Measurements from ENCODE around the gene FNIP2.
"Not testable (repeated sequence)": the region's sequence is repeated elsewhere in the genome, so short reads cannot be mapped to it uniquely, and the experiment has no call there.

FNIP2 gene

GRCh38 chr4:158817562-158818296 lies 48.9 kb downstream of the FNIP2 start:
- no peak for DNase-seq

GRCh38 chr4:158818560-158819140 lies 49.8 kb downstream of the FNIP2 start:
- no peak for DNase-seq

- DNase-seq, result no peak
These were observed 51.3 kb downstream of the FNIP2 start for GRCh38 chr4:158819942-158820786.

DNA sequence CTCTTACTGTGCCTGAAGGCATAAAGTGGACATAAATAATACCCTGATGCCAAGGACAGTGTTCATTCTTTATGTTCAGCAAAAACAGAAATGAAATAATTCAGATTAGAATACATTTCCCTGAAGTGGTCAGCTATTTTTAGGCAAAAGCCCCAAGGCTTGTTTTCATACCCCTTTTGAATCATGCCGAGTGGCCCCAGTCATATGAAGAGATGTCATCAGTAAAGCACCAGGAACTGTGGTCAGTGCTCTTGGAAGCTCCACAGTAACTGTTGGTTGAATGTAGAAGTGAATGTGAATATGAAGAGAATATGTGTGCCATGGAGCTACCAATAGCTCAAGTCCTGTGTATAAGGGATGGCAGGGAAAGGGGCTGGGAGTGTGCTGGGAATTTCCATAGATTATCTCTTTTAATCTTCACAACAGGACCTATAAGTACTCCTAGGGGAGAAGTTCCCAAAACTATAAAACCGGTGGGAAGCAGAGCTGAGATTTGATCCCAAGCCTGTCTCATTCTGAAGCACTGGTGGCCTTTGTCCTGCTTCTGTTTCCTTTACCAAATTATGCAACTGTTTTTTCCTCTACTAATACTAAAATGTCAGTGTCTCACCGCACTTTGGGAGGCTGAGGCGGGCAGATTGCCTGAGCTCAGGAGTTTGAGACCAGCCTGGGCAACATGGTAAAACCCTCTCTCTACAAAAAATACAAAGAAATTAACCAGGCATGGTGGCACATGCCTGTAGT lies 52.6 kb downstream of the FNIP2 start:
- no peak for DNase-seq

GRCh38 chr4:158822348-158822747 lies 53.5 kb downstream of the FNIP2 start:
- no peak for DNase-seq

GRCh38 chr4:158823461-158823873 lies 54.6 kb downstream of the FNIP2 start:
- DNase-seq, result no peak

GRCh38 chr4:158824425-158825274 lies 55.8 kb downstream of the FNIP2 start:
- DNase-seq, result no peak

GRCh38 chr4:158825433-158826036 lies 56.7 kb downstream of the FNIP2 start:
- DNase-seq, result no peak

DNA sequence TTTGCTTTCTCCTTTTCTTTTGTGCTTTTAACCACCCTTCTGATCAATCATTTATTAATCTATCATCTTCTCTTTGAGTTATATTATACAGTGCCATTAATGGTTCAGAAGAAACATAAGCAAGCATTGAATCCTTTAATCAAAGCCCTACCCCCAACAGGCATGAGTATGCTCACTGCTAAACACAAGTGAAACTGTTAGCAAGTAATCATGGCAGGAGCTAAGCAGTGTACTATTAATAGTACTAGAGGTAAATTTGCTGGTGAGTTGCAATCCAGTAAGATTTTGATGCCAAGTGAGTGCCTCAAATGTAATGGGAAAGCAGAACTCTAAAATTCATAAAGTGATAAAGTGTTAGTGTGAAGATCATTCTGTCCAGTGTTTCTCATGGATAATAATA lies 57.2 kb downstream of the FNIP2 start:
- DNase-seq, result no peak

DNA sequence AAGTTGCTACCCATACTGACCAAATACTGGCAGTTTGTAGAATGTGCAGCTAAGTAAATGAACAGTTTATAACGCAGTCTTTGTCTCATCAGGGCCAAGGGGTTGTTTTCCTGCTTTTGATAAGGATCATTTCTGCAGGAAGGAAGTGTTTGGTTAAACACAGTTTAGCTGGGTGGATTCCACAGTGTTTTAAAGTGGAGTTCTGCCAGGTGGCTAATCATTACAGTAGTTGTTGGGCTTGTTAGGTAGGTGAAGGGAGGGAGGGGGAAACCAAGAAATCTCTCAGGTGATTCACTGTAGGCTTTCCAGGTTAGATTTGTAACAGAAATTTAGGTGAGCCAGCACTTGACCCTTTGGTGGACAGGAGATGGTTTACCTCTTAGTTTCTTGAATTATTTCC lies 58.1 kb downstream of the FNIP2 start:
- DNase-seq, result no peak

DNA sequence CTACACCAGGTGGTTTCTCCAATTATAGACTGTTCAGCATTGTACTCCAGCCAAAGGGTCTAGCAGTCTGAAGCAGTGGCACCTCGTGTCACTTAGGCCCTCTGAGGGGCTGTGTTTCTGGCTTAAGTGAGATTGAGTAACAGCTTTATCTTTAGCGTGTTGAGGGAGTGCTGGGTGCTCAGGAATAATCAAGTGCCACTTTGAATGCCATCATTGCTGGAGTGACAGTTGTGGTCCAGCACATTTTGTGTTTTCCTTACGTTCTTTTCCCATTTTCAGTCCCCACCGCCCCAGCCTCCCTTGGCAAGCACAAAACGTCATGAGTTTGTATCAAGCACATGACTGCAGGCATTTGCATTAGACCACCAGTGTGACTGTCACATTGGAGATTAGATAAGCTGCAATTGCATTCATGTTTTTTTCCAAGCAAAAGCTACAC lies 58.7 kb downstream of the FNIP2 start:
- no peak for DNase-seq

GRCh38 chr4:158828151-158828550 lies 59.3 kb downstream of the FNIP2 start:
- not testable (repeated sequence) for DNase-seq

GRCh38 chr4:158829254-158829653 lies 60.4 kb downstream of the FNIP2 start:
- DNase-seq, result no peak

DNA sequence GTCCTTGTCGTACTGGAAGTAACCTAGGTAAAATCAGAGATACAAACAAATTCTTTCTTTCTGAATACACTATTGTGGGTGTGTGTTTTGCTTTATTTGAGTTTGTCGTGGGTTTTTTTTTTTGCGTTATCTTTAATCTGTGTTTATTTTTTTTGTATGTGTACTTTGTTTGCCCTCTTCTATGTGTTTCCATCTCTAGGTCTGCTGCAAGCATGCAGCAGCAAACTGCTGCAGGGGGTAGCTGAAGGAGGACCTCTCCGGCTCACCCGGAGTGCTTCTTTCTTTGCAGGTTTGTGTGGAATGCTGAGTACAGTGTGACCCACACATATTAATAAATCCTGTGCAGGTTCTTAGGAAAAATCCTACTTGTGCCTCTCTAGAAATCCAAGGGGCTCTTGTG lies 64.8 kb downstream of the FNIP2 start:
- DNase-seq, result no peak

DNA sequence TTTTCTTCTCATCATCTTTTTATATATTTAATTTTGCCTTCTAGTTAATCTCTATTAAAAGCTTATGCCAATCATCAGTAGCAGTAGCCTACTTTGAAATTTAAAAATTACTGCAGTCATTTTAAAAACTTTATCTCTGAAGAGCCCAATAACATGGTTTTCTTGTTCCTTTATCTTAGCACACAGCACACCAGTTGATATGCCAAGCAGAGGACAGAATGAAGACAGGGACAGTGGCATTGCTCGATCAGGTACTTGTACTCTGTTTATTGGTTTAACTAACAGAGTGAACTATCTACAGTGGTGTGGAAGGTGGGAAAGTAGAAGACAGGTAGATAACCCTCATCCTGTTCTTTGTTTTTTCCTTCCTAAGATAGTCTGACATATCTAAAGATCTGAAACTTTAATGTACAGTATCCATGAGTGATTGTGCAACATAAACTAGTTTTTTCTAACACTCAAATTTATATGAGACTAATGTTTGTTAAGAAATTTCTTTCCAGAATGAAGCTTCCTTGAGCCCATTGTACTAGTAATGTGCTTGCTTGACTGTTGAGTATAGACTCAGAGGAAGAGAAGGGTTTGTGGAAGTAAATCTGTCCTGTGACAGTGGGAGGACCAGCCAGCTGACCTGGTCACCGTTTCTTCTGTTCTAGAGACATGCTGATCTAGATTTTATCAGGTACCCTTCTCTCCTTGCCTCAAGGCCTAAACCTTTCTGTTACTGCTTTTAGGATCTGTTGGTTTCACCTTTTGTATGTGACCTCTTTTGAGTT lies 66.6 kb downstream of the FNIP2 start:
- no peak for DNase-seq

- no peak for DNase-seq
These were observed 67.2 kb downstream of the FNIP2 start for GRCh38 chr4:158836002-158836369.

DNA sequence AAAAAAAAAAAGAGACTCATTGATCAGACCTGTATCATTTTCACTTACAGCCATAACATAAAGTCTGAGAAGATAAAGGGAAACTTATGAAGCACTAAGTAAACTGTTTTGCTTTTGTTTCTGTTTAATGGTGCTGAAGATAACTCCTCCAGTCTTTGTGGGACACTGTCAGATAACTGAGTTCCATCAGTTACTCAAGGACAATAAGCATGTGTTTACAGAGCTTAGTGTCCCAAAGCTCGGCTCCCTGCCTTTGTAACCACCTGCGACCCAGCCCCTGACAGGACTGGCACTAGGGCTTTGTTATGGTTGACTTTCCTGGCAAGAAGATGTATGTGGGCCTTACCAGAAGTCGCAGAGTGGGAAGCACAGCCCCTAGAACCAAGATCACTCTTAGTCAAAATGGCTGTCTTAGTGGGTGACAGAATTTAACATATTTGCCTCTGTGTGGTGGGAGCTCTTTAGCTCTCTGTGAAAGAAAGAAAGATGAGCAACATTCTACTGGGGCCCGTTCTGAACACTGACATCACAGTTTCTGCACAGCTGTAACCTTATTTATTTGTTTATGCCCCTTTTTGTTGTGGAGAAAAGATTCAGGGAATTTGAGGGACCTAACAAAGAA lies 68.1 kb downstream of the FNIP2 start:
- no peak for DNase-seq

GRCh38 chr4:158837527-158838141 lies 68.8 kb downstream of the FNIP2 start:
- no peak for DNase-seq

DNA sequence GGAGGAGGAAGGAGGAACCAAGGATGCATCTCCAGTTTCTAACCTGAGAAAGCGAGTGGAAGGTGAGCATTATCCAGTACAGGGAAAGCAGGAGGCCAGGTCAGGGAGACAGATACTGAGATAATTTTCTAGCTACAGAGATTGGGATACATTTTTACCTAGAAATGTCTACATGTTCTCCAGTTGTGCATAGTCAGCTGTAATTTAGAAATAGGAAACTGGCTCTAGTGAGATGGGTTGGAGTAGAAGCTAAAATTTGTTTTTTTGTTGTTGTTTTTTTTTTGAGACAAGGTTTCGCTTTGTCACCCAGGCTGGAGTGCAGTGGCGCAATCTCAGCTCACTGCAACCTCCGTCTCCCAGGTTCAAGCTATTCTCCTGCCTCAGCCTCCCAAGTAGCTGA lies 71.3 kb downstream of the FNIP2 start:
- no peak for DNase-seq

- DNase-seq, result no peak
These were observed 72.7 kb downstream of the FNIP2 start for GRCh38 chr4:158841540-158841939.

Data from CD4-positive, alpha-beta T cell treated with Interleukin-1 beta for 1 hour (primary cell).